Subcutaneous abdominal adipose tissue (tissue), 5 donors: ENCODE measurements around the gene SOX1.

Source experiments
- H3K27ac ChIP-seq: one replicate; pipeline ENCODE4 v1.7.0; 2013; ENCODE audit warnings: low read depth, mild to moderate bottlenecking, inconsistent platforms, low read length, moderate library complexity
- H3K27me3 ChIP-seq, 5 donors: one replicate each; pipeline ENCODE4 v1.7.0; 2013; ENCODE audit warnings: low read length in 5 of 5, inconsistent platforms in 1 of 5; ENCODE audit not compliant: control insufficient read depth in 5 of 5, insufficient read depth in 4 of 5
- H3K36me3 ChIP-seq, 5 donors: one replicate each; pipeline ENCODE4 v1.7.0; 2013; ENCODE audit warnings: low read length in 5 of 5; ENCODE audit not compliant: control insufficient read depth in 5 of 5, insufficient read depth in 5 of 5
- H3K4me1 ChIP-seq, 5 donors: one replicate each; pipeline ENCODE4 v1.7.0; 2013; ENCODE audit warnings: low read length in 5 of 5, mild to moderate bottlenecking in 3 of 5, moderate library complexity in 1 of 5; ENCODE audit not compliant: control insufficient read depth in 5 of 5, insufficient read depth in 5 of 5
- H3K4me3 ChIP-seq, 5 donors: one replicate each; pipeline ENCODE4 v1.7.0; 2013; ENCODE audit warnings: low read length in 5 of 5, low read depth in 1 of 5
- H3K9ac ChIP-seq, 5 donors: one replicate each; pipeline ENCODE4 v1.7.0; 2013; ENCODE audit warnings: low read length in 5 of 5, mild to moderate bottlenecking in 4 of 5, moderate library complexity in 3 of 5
- H3K9me3 ChIP-seq, 5 donors: one replicate each; pipeline ENCODE4 v1.7.0; 2013; ENCODE audit warnings: low read length in 5 of 5; ENCODE audit not compliant: control insufficient read depth in 5 of 5
- donor health status: healthy.
- donor health status: healthy.
- donor health status: healthy.
- donor health status: healthy.
- donor health status: healthy.

Gene SOX1

GRCh38 chr13:112104881-112105234 is 37.9 kb downstream of the SOX1 start:
- H3K4me3 ChIP-seq = no peak overlapping the region
- H3K36me3 ChIP-seq = no peaks in the 10 kb centered on the region
- peaks cover 49 to 67% (median 59%) of the 10 kb centered on the region in 5 donors for H3K27me3 ChIP-seq
- H3K9me3 ChIP-seq = no peaks in the 10 kb centered on the region
- peaks cover 0 to 29% (median 20%) of the 10 kb centered on the region in 5 donors for H3K4me1 ChIP-seq
- H3K27ac ChIP-seq = no peak overlapping the region
- no peak overlapping the region for H3K9ac ChIP-seq

- Histone ChIP-seq H3K27me3 (peaks cover 49 to 67% (median 59%) of the 10 kb centered on the region in 5 donors), H3K9ac (no peak overlapping the region), H3K4me1 (peaks cover 0 to 29% (median 20%) of the 10 kb centered on the region in 5 donors), H3K9me3 (no peaks in the 10 kb centered on the region), H3K36me3 (no peaks in the 10 kb centered on the region), H3K4me3 (no peak overlapping the region), H3K27ac (no peak overlapping the region)
Observed at GRCh38 chr13:112105244-112105681, 38.3 kb downstream of the SOX1 start.

GRCh38 chr13:112105892-112106291 is 38.9 kb downstream of the SOX1 start:
- Histone ChIP-seq H3K4me3 (no peak overlapping the region), H3K36me3 (no peaks in the 10 kb centered on the region), H3K27me3 (peaks cover 50 to 69% (median 59%) of the 10 kb centered on the region in 5 donors), H3K27ac (no peak overlapping the region), H3K4me1 (peaks cover 0 to 29% (median 20%) of the 10 kb centered on the region in 5 donors), H3K9me3 (no peaks in the 10 kb centered on the region), H3K9ac (no peak overlapping the region)

GRCh38 chr13:112106478-112107141 is 39.7 kb downstream of the SOX1 start:
- Histone ChIP-seq H3K9ac (no peak overlapping the region), H3K36me3 (no peaks in the 10 kb centered on the region), H3K27ac (no peak overlapping the region), H3K4me3 (no peak overlapping the region), H3K4me1 (peaks cover 0 to 29% (median 20%) of the 10 kb centered on the region in 5 donors), H3K9me3 (no peaks in the 10 kb centered on the region), H3K27me3 (peaks cover 46 to 70% (median 58%) of the 10 kb centered on the region in 5 donors)

GRCh38 chr13:112107289-112107688 is 40.3 kb downstream of the SOX1 start:
- no peaks in the 10 kb centered on the region for H3K9me3 ChIP-seq
- no peak overlapping the region for H3K9ac ChIP-seq
- H3K27me3 ChIP-seq = peaks cover 41 to 71% (median 59%) of the 10 kb centered on the region in 5 donors
- H3K4me1 ChIP-seq = peaks cover 0 to 29% (median 18%) of the 10 kb centered on the region in 5 donors
- no peak overlapping the region for H3K27ac ChIP-seq
- H3K4me3 ChIP-seq = no peak overlapping the region
- H3K36me3 ChIP-seq = no peaks in the 10 kb centered on the region

- Histone ChIP-seq H3K27ac (no peak overlapping the region), H3K9me3 (no peaks in the 10 kb centered on the region), H3K4me1 (peaks cover 0 to 9% (median 4%) of the 10 kb centered on the region in 5 donors), H3K9ac (no peak overlapping the region), H3K27me3 (peaks cover 39 to 64% (median 49%) of the 10 kb centered on the region in 5 donors), H3K4me3 (no peak overlapping the region), H3K36me3 (no peaks in the 10 kb centered on the region)
Observed at GRCh38 chr13:112110479-112110878, 43.5 kb downstream of the SOX1 start.

GRCh38 chr13:112111239-112111857 is 44.4 kb downstream of the SOX1 start:
- Histone ChIP-seq H3K4me3 (no peak overlapping the region), H3K9me3 (no peaks in the 10 kb centered on the region), H3K4me1 (peaks cover 0 to 2% (median 0%) of the 10 kb centered on the region in 5 donors), H3K36me3 (no peaks in the 10 kb centered on the region), H3K27me3 (peaks cover 32 to 55% (median 50%) of the 10 kb centered on the region in 5 donors), H3K9ac (no peak overlapping the region), H3K27ac (no peak overlapping the region)

- Histone ChIP-seq H3K4me1 (no peaks in the 10 kb centered on the region), H3K9me3 (no peaks in the 10 kb centered on the region), H3K9ac (no peak overlapping the region), H3K36me3 (no peaks in the 10 kb centered on the region), H3K27ac (no peak overlapping the region), H3K27me3 (peaks cover 25 to 51% (median 50%) of the 10 kb centered on the region in 5 donors), H3K4me3 (no peak overlapping the region)
Observed at GRCh38 chr13:112112534-112113276, 45.8 kb downstream of the SOX1 start.

- no peaks in the 10 kb centered on the region for H3K4me1 ChIP-seq
- no peaks in the 10 kb centered on the region for H3K9me3 ChIP-seq
- H3K27ac ChIP-seq = no peak overlapping the region
- no peaks in the 10 kb centered on the region for H3K36me3 ChIP-seq
- no peak overlapping the region for H3K4me3 ChIP-seq
- peaks cover 20 to 50% (median 50%) of the 10 kb centered on the region in 5 donors for H3K27me3 ChIP-seq
- no peak overlapping the region for H3K9ac ChIP-seq
Observed at GRCh38 chr13:112113348-112113747, 46.4 kb downstream of the SOX1 start.

GRCh38 chr13:112113851-112114250 is 46.9 kb downstream of the SOX1 start:
- H3K36me3 ChIP-seq = no peaks in the 10 kb centered on the region
- no peak overlapping the region for H3K27ac ChIP-seq
- no peaks in the 10 kb centered on the region for H3K4me1 ChIP-seq
- H3K27me3 ChIP-seq = peaks cover 17 to 50% (median 45%) of the 10 kb centered on the region in 5 donors
- H3K4me3 ChIP-seq = no peak overlapping the region
- H3K9ac ChIP-seq = no peak overlapping the region
- no peaks in the 10 kb centered on the region for H3K9me3 ChIP-seq
